Upper lobe of right lung (tissue), 1 donor: ENCODE data around the gene SLU7. TPM values are rescaled to one million over a fixed set of nuclear protein-coding genes. Genes with fewer than 3 reads are reported as not detected.

Experiments used
- ATAC-seq: fragments of 200-7000 bp; cut with Tn5 transposase; one replicate; pipeline ENCODE4 v1.9.1; 2020; ENCODE audit warnings: mild to moderate bottlenecking, moderate library complexity
- DNase-seq: peaks from one replicate; pipeline ENCODE4 v3.0.0-alpha.2; 2020
- H3K27ac ChIP-seq: fragments of 200-600 bp; one replicate; pipeline ENCODE4 v1.8.0; 2022
- H3K27me3 ChIP-seq: fragments of 200-600 bp; one replicate; pipeline ENCODE4 v1.8.0; 2022; ENCODE audit warnings: mild to moderate bottlenecking
- H3K36me3 ChIP-seq: fragments of 200-600 bp; one replicate; pipeline ENCODE4 v1.8.0; 2022
- H3K4me1 ChIP-seq: fragments of 200-600 bp; one replicate; pipeline ENCODE4 v1.8.0; 2022
- H3K4me3 ChIP-seq: fragments of 200-600 bp; one replicate; pipeline ENCODE4 v1.8.0; 2022; ENCODE audit warnings: mild to moderate bottlenecking
- H3K9me3 ChIP-seq: fragments of 200-600 bp; one replicate; pipeline ENCODE4 v1.8.0; 2022
- CTCF ChIP-seq: fragments of 200-600 bp; IDR thresholded peaks from one replicate; pipeline ENCODE4 v1.8.0; 2022; ENCODE audit warnings: antibody characterized with exemption
- intact Hi-C: fragments of 100-400 bp; cut with DNase I; formaldehyde crosslinking; loops from one replicate; pipeline ENCODE4 v1.11.0; 2022
- total RNA-seq: library from RNA; stranded (reverse); fragmentation: NEBNext Ultra II Directional; extraction: Animal tissue kit (Norgen Biotek cat#: 25700); gene quantifications from one replicate; pipeline ENCODE4 v1.2.1, GENCODE V29; 2021
- donor health status: DM: no; HTN: yes; CAD: no; lungs with severe emphysema.

The SLU7 gene
- total RNA-seq, 1 donor from 2014 or later: 49.2 TPM

GRCh38 chr5:160375166-160375565 is 43.7 kb downstream of the SLU7 start:
- Histone ChIP-seq H3K4me1 (no peaks in the 10 kb centered on the region), H3K9me3 (no peaks in the 10 kb centered on the region), H3K36me3 (no peaks in the 10 kb centered on the region), H3K27me3 (no peaks in the 10 kb centered on the region), H3K27ac (no peak overlapping the region), H3K4me3 (no peak overlapping the region)
- intact Hi-C loops: no loop called here
- DNase-seq: no peak
- no peak for TF ChIP-seq CTCF
- no peak for ATAC-seq

DNA sequence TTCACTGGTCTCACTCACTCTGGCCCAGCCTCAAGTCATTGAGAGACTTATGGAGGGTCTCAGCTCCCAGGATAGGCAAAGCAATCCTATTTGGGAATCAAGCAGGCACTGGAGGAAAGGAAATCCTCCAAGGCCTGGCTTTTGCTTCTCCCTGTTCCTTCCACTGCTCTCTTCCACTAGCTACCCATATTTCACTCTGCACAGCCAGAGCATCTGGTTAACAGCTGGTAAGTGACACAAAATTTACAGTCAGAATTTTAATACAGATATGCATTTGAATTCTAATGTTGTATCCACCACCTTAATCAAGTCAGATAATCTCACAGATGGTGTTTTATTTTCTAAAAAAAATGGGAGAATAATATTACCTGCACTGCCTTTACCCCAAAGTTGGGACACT is 47.6 kb downstream of the SLU7 start:
- Histone ChIP-seq H3K27ac (no peak overlapping the region), H3K36me3 (no peaks in the 10 kb centered on the region), H3K27me3 (no peaks in the 10 kb centered on the region), H3K9me3 (no peaks in the 10 kb centered on the region), H3K4me1 (no peaks in the 10 kb centered on the region), H3K4me3 (no peak overlapping the region)
- intact Hi-C loops: no loop called here
- TF ChIP-seq CTCF: no peak
- DNase-seq (no peak), ATAC-seq (no peak)

DNA sequence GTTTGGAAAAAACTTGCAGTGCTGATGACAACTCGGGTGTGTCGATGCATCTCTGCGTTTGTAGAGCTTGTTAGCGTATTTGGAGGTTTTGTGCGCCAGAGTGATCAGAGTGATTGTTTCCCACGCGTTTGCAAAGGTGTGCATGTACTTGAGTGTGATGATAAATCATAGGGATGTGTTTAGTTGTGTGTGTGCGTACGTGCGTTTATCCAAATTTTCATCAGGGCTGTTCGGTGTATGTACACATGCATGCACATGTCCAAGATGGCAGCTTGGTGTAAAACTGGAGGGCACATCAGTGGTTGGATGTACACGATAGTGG is 48.2 kb downstream of the SLU7 start:
- no peaks in the 10 kb centered on the region for H3K36me3 ChIP-seq
- no peaks in the 10 kb centered on the region for H3K27me3 ChIP-seq
- intact Hi-C loops: no loop called here
- H3K27ac ChIP-seq: no peak overlapping the region
- no peaks in the 10 kb centered on the region for H3K4me1 ChIP-seq
- no peak for ATAC-seq
- no peak for TF ChIP-seq CTCF
- peak overlapping the region; percentile 59 for H3K4me3 ChIP-seq
- no peak for DNase-seq
- H3K9me3 ChIP-seq: no peaks in the 10 kb centered on the region

DNA sequence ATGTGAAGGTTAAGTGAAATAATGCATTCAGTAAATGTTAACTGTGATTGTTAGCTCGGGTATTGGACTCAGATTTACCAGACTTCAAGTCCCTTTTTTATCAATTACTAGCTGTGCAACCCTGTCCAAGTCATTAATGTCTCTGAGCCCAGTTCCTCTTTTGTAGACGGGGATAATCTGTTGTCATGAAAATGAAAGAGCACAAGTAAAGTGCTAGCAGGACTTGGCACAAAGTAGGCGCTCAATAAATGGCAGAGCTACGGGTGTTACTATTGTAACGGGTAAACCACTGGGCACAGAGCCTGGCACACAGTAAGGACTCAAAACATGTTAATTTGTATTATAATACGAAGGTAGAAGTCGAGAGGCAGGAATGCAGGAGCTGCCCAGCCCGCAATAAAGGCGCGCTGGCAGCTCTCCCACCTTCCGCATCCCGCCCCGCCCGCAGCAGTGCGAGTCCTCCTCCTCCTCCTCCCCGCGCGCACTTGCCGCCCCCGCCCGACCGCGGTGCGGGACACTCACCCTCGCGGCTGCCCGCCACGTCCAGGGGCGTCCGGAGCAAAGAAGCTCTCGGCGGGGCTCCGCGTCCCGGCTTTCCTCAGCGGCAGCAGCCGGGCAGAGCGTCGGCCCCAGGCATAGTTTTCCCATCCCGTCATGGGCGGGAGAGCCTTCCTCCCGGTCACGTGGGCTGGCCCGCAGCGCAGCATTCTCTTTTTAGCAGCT is 48.7 kb downstream of the SLU7 start, which contains the start of gene C1QTNF2:
Gene C1QTNF2, minus strand, starts transcription at position 637 of the 723 bp plus-strand sequence. CDS start 15,615 bp downstream, outside the sequence.
- intact Hi-C loops: no loop called here
- peak; percentile 72 for DNase-seq
- peak within 1 kb of the TSS; percentile 34 for H3K27ac ChIP-seq

DNA sequence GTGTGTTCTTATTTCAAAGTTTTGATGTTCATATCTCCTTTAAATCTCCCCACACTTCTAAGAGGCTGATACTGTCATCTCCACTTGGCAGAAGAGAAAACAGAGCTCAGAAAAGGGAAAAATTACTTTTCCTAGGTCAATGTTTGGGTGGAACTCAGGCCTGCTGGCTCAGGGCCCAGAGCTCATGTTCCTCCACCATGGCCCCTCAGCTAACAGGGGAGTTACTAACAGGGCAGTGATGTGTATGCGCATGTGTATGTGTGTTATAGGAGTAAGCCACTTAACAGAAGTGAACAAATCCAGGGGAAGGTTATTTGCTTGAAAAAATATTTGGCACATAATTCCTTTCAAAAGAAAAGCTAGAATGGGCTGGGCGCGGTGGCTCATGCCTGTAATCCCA is 51.0 kb downstream of the SLU7 start:
- ATAC-seq (no peak), DNase-seq (no peak)
- no peak overlapping the region for H3K27ac ChIP-seq
- H3K4me3 ChIP-seq: no peak overlapping the region
- no peaks in the 10 kb centered on the region for H3K27me3 ChIP-seq
- no peak for TF ChIP-seq CTCF
- H3K36me3 ChIP-seq: no peaks in the 10 kb centered on the region
- peaks cover 7% of the 10 kb centered on the region for H3K4me1 ChIP-seq
- intact Hi-C loops: no loop called here
- no peaks in the 10 kb centered on the region for H3K9me3 ChIP-seq

More for the DNA sequence above, 48.7 kb downstream of the SLU7 start, which contains the start of gene C1QTNF2:
- Histone ChIP-seq H3K36me3 (no peaks in the 10 kb centered on the region), H3K4me3 (peak within 1 kb of the TSS; percentile 59), H3K9me3 (no peaks in the 10 kb centered on the region), H3K4me1 (no peaks in the 10 kb centered on the region), H3K27me3 (no peaks in the 10 kb centered on the region)
- TF ChIP-seq CTCF: no peak
- peak; percentile 77 for ATAC-seq
